ENCODE data around the gene ADAT2. TPM values are rescaled to one million over a fixed set of nuclear protein-coding genes. Genes with fewer than 3 reads are reported as not detected.

Gene ADAT2
- polyA plus RNA-seq, 1 of the 3 experiments (the other 2 are of a cell fraction): 5.4 TPM

DNA sequence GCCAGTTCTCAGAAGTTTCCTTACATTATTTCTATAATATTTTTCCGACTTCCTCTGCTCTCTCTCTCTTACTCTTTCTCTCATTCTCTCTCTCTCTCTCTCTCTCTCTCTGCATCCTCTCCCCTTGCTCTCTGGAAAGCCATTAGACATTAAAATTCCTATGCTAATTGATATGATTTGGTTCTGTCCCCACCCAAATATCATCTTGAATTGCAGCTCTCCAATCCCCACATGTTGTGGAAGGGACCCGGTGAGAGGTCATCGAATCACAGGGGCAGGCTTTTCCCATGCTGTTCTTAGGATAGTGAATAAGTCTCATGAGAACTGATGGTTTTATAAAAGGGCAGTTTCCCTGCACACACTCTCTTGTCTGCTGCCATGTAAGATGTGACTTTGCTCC lies 74.1 kb downstream of the ADAT2 start:
- 50% methylated on average over 3 of the region's 3 CpGs for WGBS (ENCODE audit: low lambda C conversion rate)
- H3K4me2 ChIP-seq: no peak overlapping the region
- TF ChIP-seq CHD2 (IDR thresholded peaks at IDR 0.05; ENCODE audit: low read length, partially characterized antibody) (no peak), JUND (IDR thresholded peaks at IDR 0.05) (no peak), RCOR1 (IDR thresholded peaks at IDR 0.05; ENCODE audit: low read length) (no peak), EP300 (IDR thresholded peaks at IDR 0.05; ENCODE audit: borderline replicate concordance in 1 of 2, low read depth in 1 of 2, low read length in 1 of 2) (no peak), TAF1 (IDR thresholded peaks at IDR 0.05; ENCODE audit: borderline replicate concordance, low read depth, low read length) (no peak), GATA2 (CRISPR knock-in tag; IDR thresholded peaks at IDR 0.05) (no peak), FOSL2 (IDR thresholded peaks at IDR 0.05; ENCODE audit: borderline replicate concordance, low read depth) (no peak), NFIC (IDR thresholded peaks at IDR 0.05; ENCODE audit: borderline replicate concordance) (no peak), MEF2A (IDR thresholded peaks at IDR 0.05; ENCODE audit: borderline replicate concordance, low read depth) (no peak), MXI1 (IDR thresholded peaks at IDR 0.05; ENCODE audit: low read depth, low read length) (no peak), SMC3 (IDR thresholded peaks at IDR 0.05; ENCODE audit: low read depth, low read length) (no peak), RFX5 (IDR thresholded peaks at IDR 0.05; ENCODE audit: low read length) (no peak), NRF1 (IDR thresholded peaks at IDR 0.05; ENCODE audit: low read depth, low read length) (no peak), ELF1 (IDR thresholded peaks at IDR 0.05) (no peak)
- TF ChIP-seq, protein P1, sequence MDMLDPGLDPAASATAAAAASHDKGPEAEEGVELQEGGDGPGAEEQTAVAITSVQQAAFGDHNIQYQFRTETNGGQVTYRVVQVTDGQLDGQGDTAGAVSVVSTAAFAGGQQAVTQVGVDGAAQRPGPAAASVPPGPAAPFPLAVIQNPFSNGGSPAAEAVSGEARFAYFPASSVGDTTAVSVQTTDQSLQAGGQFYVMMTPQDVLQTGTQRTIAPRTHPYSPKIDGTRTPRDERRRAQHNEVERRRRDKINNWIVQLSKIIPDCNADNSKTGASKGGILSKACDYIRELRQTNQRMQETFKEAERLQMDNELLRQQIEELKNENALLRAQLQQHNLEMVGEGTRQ (IDR thresholded peaks at IDR 0.05; ENCODE audit: borderline replicate concordance, low read depth, low read length): no peak
- TF ChIP-seq, protein P2, sequence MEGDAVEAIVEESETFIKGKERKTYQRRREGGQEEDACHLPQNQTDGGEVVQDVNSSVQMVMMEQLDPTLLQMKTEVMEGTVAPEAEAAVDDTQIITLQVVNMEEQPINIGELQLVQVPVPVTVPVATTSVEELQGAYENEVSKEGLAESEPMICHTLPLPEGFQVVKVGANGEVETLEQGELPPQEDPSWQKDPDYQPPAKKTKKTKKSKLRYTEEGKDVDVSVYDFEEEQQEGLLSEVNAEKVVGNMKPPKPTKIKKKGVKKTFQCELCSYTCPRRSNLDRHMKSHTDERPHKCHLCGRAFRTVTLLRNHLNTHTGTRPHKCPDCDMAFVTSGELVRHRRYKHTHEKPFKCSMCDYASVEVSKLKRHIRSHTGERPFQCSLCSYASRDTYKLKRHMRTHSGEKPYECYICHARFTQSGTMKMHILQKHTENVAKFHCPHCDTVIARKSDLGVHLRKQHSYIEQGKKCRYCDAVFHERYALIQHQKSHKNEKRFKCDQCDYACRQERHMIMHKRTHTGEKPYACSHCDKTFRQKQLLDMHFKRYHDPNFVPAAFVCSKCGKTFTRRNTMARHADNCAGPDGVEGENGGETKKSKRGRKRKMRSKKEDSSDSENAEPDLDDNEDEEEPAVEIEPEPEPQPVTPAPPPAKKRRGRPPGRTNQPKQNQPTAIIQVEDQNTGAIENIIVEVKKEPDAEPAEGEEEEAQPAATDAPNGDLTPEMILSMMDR (IDR thresholded peaks at IDR 0.05): no peak
- TF ChIP-seq, protein P3, sequence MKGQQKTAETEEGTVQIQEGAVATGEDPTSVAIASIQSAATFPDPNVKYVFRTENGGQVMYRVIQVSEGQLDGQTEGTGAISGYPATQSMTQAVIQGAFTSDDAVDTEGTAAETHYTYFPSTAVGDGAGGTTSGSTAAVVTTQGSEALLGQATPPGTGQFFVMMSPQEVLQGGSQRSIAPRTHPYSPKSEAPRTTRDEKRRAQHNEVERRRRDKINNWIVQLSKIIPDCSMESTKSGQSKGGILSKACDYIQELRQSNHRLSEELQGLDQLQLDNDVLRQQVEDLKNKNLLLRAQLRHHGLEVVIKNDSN (IDR thresholded peaks at IDR 0.05; ENCODE audit: borderline replicate concordance, low read depth): no peak
- TF ChIP-seq, protein P4, sequence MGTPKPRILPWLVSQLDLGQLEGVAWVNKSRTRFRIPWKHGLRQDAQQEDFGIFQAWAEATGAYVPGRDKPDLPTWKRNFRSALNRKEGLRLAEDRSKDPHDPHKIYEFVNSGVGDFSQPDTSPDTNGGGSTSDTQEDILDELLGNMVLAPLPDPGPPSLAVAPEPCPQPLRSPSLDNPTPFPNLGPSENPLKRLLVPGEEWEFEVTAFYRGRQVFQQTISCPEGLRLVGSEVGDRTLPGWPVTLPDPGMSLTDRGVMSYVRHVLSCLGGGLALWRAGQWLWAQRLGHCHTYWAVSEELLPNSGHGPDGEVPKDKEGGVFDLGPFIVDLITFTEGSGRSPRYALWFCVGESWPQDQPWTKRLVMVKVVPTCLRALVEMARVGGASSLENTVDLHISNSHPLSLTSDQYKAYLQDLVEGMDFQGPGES (IDR thresholded peaks at IDR 0.05; ENCODE audit: low read depth, low read length): no peak
- TF ChIP-seq, protein P5, sequence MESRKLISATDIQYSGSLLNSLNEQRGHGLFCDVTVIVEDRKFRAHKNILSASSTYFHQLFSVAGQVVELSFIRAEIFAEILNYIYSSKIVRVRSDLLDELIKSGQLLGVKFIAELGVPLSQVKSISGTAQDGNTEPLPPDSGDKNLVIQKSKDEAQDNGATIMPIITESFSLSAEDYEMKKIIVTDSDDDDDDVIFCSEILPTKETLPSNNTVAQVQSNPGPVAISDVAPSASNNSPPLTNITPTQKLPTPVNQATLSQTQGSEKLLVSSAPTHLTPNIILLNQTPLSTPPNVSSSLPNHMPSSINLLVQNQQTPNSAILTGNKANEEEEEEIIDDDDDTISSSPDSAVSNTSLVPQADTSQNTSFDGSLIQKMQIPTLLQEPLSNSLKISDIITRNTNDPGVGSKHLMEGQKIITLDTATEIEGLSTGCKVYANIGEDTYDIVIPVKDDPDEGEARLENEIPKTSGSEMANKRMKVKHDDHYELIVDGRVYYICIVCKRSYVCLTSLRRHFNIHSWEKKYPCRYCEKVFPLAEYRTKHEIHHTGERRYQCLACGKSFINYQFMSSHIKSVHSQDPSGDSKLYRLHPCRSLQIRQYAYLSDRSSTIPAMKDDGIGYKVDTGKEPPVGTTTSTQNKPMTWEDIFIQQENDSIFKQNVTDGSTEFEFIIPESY (IDR thresholded peaks at IDR 0.05; ENCODE audit: borderline replicate concordance, low read depth): no peak
- TF ChIP-seq, protein P6, sequence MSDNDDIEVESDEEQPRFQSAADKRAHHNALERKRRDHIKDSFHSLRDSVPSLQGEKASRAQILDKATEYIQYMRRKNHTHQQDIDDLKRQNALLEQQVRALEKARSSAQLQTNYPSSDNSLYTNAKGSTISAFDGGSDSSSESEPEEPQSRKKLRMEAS (IDR thresholded peaks at IDR 0.05; ENCODE audit: low read depth): no peak
- no peaks in the 10 kb centered on the region for H3K79me2 ChIP-seq (ENCODE audit: insufficient read depth)
- H3K27me3 ChIP-seq (ENCODE audit: insufficient read depth): no peaks in the 10 kb centered on the region
- no peak overlapping the region for H3K9ac ChIP-seq
- no peak overlapping the region for H3K4me3 ChIP-seq (ENCODE audit: low read depth in 2 of 2, low read length in 1 of 2)
- H3K36me3 ChIP-seq (replicated peaks in 1 of 2; ENCODE audit: control insufficient read depth in 1 of 2, insufficient read depth in 2 of 2, low read length in 1 of 2): no peaks in the 10 kb centered on the region
- no peaks in the 10 kb centered on the region; a peak in 1 of 4 replicates for H3K4me1 ChIP-seq (ENCODE audit: control insufficient read depth in 1 of 2, insufficient read depth in 2 of 2, low read depth in 1 of 2, low read length in 1 of 2)
- POLR2A ChIA-PET: no interaction called here
- H2AFZ ChIP-seq (ENCODE audit: low read depth): no peak overlapping the region
- H3K27ac ChIP-seq (ENCODE audit: low read depth in 2 of 2, low read length in 1 of 2): no peak overlapping the region
- no peaks in the 10 kb centered on the region for H3K9me2 ChIP-seq
- DNase-seq: no peak
- H3F3A ChIP-seq (replicated peaks; ENCODE audit: insufficient read depth): no peaks in the 10 kb centered on the region
- CTCF ChIA-PET: no interaction called here
- no peaks in the 10 kb centered on the region for H4K20me1 ChIP-seq (ENCODE audit: insufficient read depth)
- H3K9me3 ChIP-seq: no peaks in the 10 kb centered on the region
